ENCODE data around the gene DIDO1. TPM values are rescaled to one million over a fixed set of nuclear protein-coding genes. Genes with fewer than 3 reads are reported as not detected.
"Not testable (repeated sequence)": the region's sequence is repeated elsewhere in the genome, so short reads cannot be mapped to it uniquely, and the experiment has no call there.

DIDO1 gene
- total and polyA plus RNA-seq, 2 donors (not counting 1 experiment from before 2014, with no cell fraction given) = 57.6 to 124 TPM

DNA sequence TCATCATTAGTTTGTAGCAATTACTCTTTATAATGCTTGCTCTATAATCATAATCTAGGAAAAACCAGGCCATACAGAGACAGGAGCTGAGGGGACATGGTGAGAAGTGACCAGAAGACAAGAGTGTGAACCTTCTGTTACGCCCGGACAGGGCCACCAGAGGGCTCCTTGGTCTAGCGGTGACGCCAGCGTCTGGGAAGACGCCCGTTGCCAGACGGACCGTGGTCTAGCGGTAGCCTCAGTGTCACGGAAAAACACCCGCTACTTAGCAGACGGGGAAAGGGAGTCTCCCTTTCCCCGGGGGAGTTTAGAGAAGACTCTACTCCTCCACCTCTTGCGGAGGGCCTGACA lies 52.6 kb downstream of the DIDO1 start:
- H3K79me2 ChIP-seq (ENCODE audit: control insufficient read depth, insufficient read depth, low read length); H3K9ac ChIP-seq (ENCODE audit: low read length); H3K4me2 ChIP-seq (replicated peaks; ENCODE audit: low read depth, low read length, poor library complexity, severe bottlenecking); intact Hi-C loops (cut with micrococcal nuclease); H3K4me1 Mint-ChIP-seq; H3K36me3 ChIP-seq (replicated peaks in 1 of 2; ENCODE audit: control extremely low read depth in 1 of 2, control insufficient read depth in 1 of 2, extremely low read depth in 1 of 2, insufficient read depth in 2 of 2, low read length in 1 of 2); POLR2A ChIA-PET; H3K4me1 ChIP-seq (ENCODE audit: control insufficient read depth in 2 of 2, insufficient read depth in 2 of 2, low read length in 2 of 2); H2AFZ ChIP-seq (ENCODE audit: insufficient read depth, low read depth, low read length, poor library complexity, severe bottlenecking); H4K20me1 ChIP-seq (ENCODE audit: control insufficient read depth, insufficient read depth, low read length, poor library complexity, severe bottlenecking); H3K27ac ChIP-seq (ENCODE audit: low read length in 2 of 2); H3K27me3 ChIP-seq (replicated peaks in 1 of 4; ENCODE audit: control extremely low read depth in 1 of 4, control insufficient read depth in 3 of 4, insufficient read depth in 4 of 4, low read length in 3 of 4); H3K4me3 Mint-ChIP-seq; H3K9me3 Mint-ChIP-seq (ENCODE audit: insufficient read depth); ATAC-seq (ENCODE audit: low read depth); H3K27ac Mint-ChIP-seq; H3K9me3 ChIP-seq (ENCODE audit: control extremely low read depth in 1 of 3, control insufficient read depth in 2 of 3, insufficient read depth in 1 of 3, low read length in 2 of 3); H3K4me3 ChIP-seq (ENCODE audit: control extremely low read depth in 1 of 5, extremely low read depth in 1 of 5, insufficient read depth in 1 of 5, low read depth in 2 of 5, low read length in 4 of 5); H3K27me3 Mint-ChIP-seq: not testable (repeated sequence)
- TF ChIP-seq, protein P1, sequence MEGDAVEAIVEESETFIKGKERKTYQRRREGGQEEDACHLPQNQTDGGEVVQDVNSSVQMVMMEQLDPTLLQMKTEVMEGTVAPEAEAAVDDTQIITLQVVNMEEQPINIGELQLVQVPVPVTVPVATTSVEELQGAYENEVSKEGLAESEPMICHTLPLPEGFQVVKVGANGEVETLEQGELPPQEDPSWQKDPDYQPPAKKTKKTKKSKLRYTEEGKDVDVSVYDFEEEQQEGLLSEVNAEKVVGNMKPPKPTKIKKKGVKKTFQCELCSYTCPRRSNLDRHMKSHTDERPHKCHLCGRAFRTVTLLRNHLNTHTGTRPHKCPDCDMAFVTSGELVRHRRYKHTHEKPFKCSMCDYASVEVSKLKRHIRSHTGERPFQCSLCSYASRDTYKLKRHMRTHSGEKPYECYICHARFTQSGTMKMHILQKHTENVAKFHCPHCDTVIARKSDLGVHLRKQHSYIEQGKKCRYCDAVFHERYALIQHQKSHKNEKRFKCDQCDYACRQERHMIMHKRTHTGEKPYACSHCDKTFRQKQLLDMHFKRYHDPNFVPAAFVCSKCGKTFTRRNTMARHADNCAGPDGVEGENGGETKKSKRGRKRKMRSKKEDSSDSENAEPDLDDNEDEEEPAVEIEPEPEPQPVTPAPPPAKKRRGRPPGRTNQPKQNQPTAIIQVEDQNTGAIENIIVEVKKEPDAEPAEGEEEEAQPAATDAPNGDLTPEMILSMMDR (IDR thresholded peaks at IDR 0.05) = peak; percentile 32
- WGBS (ENCODE audit: insufficient coverage) = 6% methylated on average over 9 of the region's 15 CpGs
- DNase-seq = peak; percentile 47
- CTCF ChIA-PET = interaction anchor here (1.1 to 1.2 kb wide), 2 partner anchors 12 to 28 kb away, joined by 3 read pairs; partner anchors contain the start of gene TCFL5

DNA sequence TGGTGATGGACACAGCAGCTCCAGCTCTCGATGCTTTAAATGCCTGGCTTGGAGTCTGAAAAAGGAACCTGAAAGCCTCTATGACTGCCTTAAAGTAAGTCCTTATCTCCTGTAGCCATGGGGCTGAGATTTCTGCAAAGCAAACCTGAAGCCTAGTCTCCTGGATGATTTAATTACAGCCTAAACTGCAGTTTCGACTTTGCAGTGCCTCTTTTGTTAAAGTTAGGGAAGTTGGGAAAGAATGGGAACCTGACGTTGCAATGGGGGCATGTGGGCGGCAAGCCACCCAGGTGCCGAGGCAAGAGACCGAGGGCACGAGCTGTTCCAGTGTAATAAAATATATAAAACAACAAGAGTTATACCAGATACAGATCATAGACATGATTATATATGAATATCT lies 53.0 kb downstream of the DIDO1 start:
- Histone ChIP-seq H4K20me1 (ENCODE audit: control insufficient read depth, insufficient read depth, low read length, poor library complexity, severe bottlenecking) (no peaks in the 10 kb centered on the region), H3K79me2 (ENCODE audit: control insufficient read depth, insufficient read depth, low read length) (no peaks in the 10 kb centered on the region), H3K27me3 (replicated peaks in 1 of 4; ENCODE audit: control extremely low read depth in 1 of 4, control insufficient read depth in 3 of 4, insufficient read depth in 4 of 4, low read length in 3 of 4) (peaks cover 0 to 8% (median 1%) of the 10 kb centered on the region in 4 experiments), H3K4me1 (ENCODE audit: control insufficient read depth in 2 of 2, insufficient read depth in 2 of 2, low read length in 2 of 2) (peaks cover 0 to 5% of the 10 kb centered on the region in 2 donors), H3K4me2 (replicated peaks; ENCODE audit: low read depth, low read length, poor library complexity, severe bottlenecking) (no peak overlapping the region), H3K36me3 (replicated peaks in 1 of 2; ENCODE audit: control extremely low read depth in 1 of 2, control insufficient read depth in 1 of 2, extremely low read depth in 1 of 2, insufficient read depth in 2 of 2, low read length in 1 of 2) (no peaks in the 10 kb centered on the region), H2AFZ (ENCODE audit: insufficient read depth, low read depth, low read length, poor library complexity, severe bottlenecking) (no peak overlapping the region), H3K9me3 (ENCODE audit: control extremely low read depth in 1 of 3, control insufficient read depth in 2 of 3, insufficient read depth in 1 of 3, low read length in 2 of 3) (no peaks in the 10 kb centered on the region), H3K4me3 (ENCODE audit: control extremely low read depth in 1 of 5, extremely low read depth in 1 of 5, insufficient read depth in 1 of 5, low read depth in 2 of 5, low read length in 4 of 5) (no peak overlapping the region), H3K9ac (ENCODE audit: low read length) (no peak overlapping the region), H3K27ac (ENCODE audit: low read length in 2 of 2) (no peak overlapping the region)
- Mint-ChIP-seq H3K27me3 (peaks cover 7% of the 10 kb centered on the region), H3K9me3 (ENCODE audit: insufficient read depth) (no peaks in the 10 kb centered on the region), H3K27ac (no peak overlapping the region), H3K4me3 (no peak overlapping the region), H3K4me1 (peaks cover 9% of the 10 kb centered on the region)
- no peak for DNase-seq
- CTCF ChIA-PET = interaction anchor here (1.1 to 1.2 kb wide), 2 partner anchors 12 to 28 kb away, joined by 3 read pairs; partner anchors contain the start of gene TCFL5
- 80% methylated on average over 1 of the region's 7 CpGs for WGBS (ENCODE audit: insufficient coverage)
- TF ChIP-seq EZH2 (IDR thresholded peaks at IDR 0.05; ENCODE audit: borderline replicate concordance, insufficient read depth, low read depth, low read length, poor library complexity, severe bottlenecking) = no peak
- TF ChIP-seq, protein P1 (IDR thresholded peaks at IDR 0.05) = no peak
- no peak for ATAC-seq (ENCODE audit: low read depth)
- POLR2A ChIA-PET = no interaction called here
- intact Hi-C loops (cut with micrococcal nuclease) = no loop called here

All from B cell (primary cell).